ENCODE results near the gene RPL18A. TPM values are rescaled to one million over a fixed set of nuclear protein-coding genes. Genes with fewer than 3 reads are reported as not detected.
A peak's percentile ranks its signal among the peaks of the same experiment; 100 is the strongest.

The RPL18A gene
- total RNA-seq, 1 experiment from 2014 or later: 3,250 TPM

- no peaks in the 10 kb centered on the region for H3K36me3 Mint-ChIP-seq (ENCODE audit: insufficient read depth, unreplicated experiment)
- no peaks in the 10 kb centered on the region for H3K9me3 Mint-ChIP-seq (ENCODE audit: unreplicated experiment)
- no peak for DNase-seq (ENCODE audit: unreplicated experiment)
- TF ChIP-seq CTCF (IDR thresholded peaks at IDR 0.05; ENCODE audit: unreplicated experiment): no peak
- H3K27ac Mint-ChIP-seq (ENCODE audit: low read depth, unreplicated experiment): no peak overlapping the region
- ChIA-PET POLR2A (no interaction called here), CTCF (no interaction called here)
- H3K4me1 Mint-ChIP-seq (ENCODE audit: insufficient read depth, unreplicated experiment): no peaks in the 10 kb centered on the region
- H3K27me3 Mint-ChIP-seq (ENCODE audit: insufficient read depth, unreplicated experiment): peaks cover 29% of the 10 kb centered on the region
- intact Hi-C loops (cut with micrococcal nuclease): no loop called here
- BruUV-seq (replicated peaks): no TSS peak
- no peak overlapping the region for H3K4me3 Mint-ChIP-seq (ENCODE audit: unreplicated experiment)
Measured at GRCh38 chr19:17888260-17888659, 28.6 kb downstream of the RPL18A start.

DNA sequence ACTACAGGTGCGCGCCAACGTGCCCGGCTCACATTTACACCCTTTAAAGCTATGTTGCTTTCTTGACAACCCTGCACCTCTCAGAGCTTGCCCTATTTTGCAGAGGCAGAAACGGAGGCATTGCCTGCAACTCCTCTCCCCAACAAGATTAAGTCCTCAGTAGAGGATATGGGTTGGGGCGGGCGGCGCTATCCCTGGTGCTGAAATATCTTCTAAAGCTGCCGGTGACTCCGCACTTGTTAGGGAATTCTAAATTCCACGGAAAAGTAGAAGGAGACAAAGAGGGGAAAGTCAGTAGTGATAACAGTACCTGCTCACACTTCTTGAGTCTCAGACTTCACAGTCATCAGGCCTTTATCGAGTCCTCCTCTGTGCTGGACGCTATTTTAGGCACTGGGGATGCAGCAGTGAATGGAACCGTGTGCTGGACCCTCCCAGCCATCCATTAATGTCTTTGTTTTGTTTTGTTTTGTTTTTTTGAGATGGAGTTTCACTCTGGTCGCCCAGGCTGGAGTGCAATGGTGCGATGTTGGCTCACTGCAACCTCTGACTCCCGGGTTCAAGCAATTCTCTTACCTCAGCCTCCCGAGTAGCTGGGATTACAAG, 30.0 kb downstream of the RPL18A start:
- Mint-ChIP-seq H3K9me3 (ENCODE audit: unreplicated experiment) (no peaks in the 10 kb centered on the region), H3K4me3 (ENCODE audit: unreplicated experiment) (no peak overlapping the region), H3K36me3 (ENCODE audit: insufficient read depth, unreplicated experiment) (no peaks in the 10 kb centered on the region), H3K4me1 (ENCODE audit: insufficient read depth, unreplicated experiment) (no peaks in the 10 kb centered on the region), H3K27ac (ENCODE audit: low read depth, unreplicated experiment) (no peak overlapping the region), H3K27me3 (ENCODE audit: insufficient read depth, unreplicated experiment) (peaks cover 34% of the 10 kb centered on the region)
- intact Hi-C loops (cut with micrococcal nuclease): no loop called here
- no peak for TF ChIP-seq CTCF (IDR thresholded peaks at IDR 0.05; ENCODE audit: unreplicated experiment)
- ChIA-PET CTCF (interaction anchor here (1.1 kb wide), 1 partner anchor 48 kb away, joined by 3 read pairs; no protein-coding TSS in a partner anchor), POLR2A (no interaction called here)
- no TSS peak for BruUV-seq (replicated peaks)
- peak; percentile 68 for DNase-seq (ENCODE audit: unreplicated experiment)

GRCh38 chr19:17893766-17894165, 34.1 kb downstream of the RPL18A start:
- H3K36me3 Mint-ChIP-seq (ENCODE audit: insufficient read depth, unreplicated experiment): no peaks in the 10 kb centered on the region
- peaks cover 34% of the 10 kb centered on the region for H3K27me3 Mint-ChIP-seq (ENCODE audit: insufficient read depth, unreplicated experiment)
- ChIA-PET CTCF (interaction anchor here (0.6 kb wide), 1 partner anchor 24 kb away, joined by 3 read pairs; no protein-coding TSS in a partner anchor), POLR2A (no interaction called here)
- H3K4me1 Mint-ChIP-seq (ENCODE audit: insufficient read depth, unreplicated experiment): no peaks in the 10 kb centered on the region
- no peaks in the 10 kb centered on the region for H3K9me3 Mint-ChIP-seq (ENCODE audit: unreplicated experiment)
- TF ChIP-seq CTCF (IDR thresholded peaks at IDR 0.05; ENCODE audit: unreplicated experiment): no peak
- H3K4me3 Mint-ChIP-seq (ENCODE audit: unreplicated experiment): no peak overlapping the region
- intact Hi-C loops (cut with micrococcal nuclease): no loop called here
- BruUV-seq (replicated peaks): no TSS peak
- no peak for DNase-seq (ENCODE audit: unreplicated experiment)
- H3K27ac Mint-ChIP-seq (ENCODE audit: low read depth, unreplicated experiment): no peak overlapping the region

- no peaks in the 10 kb centered on the region for H3K36me3 Mint-ChIP-seq (ENCODE audit: insufficient read depth, unreplicated experiment)
- POLR2A ChIA-PET: no interaction called here
- no peaks in the 10 kb centered on the region for H3K9me3 Mint-ChIP-seq (ENCODE audit: unreplicated experiment)
- no peak for TF ChIP-seq CTCF (IDR thresholded peaks at IDR 0.05; ENCODE audit: unreplicated experiment)
- no peak overlapping the region for H3K4me3 Mint-ChIP-seq (ENCODE audit: unreplicated experiment)
- H3K27ac Mint-ChIP-seq (ENCODE audit: low read depth, unreplicated experiment): peak overlapping the region; percentile 88
- H3K27me3 Mint-ChIP-seq (ENCODE audit: insufficient read depth, unreplicated experiment): no peaks in the 10 kb centered on the region
- intact Hi-C loops (cut with micrococcal nuclease): no loop called here
- no TSS peak for BruUV-seq (replicated peaks)
- CTCF ChIA-PET: no interaction called here
- H3K4me1 Mint-ChIP-seq (ENCODE audit: insufficient read depth, unreplicated experiment): peaks cover 6% of the 10 kb centered on the region
- peak; percentile 90 for DNase-seq (ENCODE audit: unreplicated experiment)
Measured at GRCh38 chr19:17902701-17903100, 43.0 kb downstream of the RPL18A start.

All from MCF 10A (cell line).